Measurements from ENCODE around the gene RTEL1.

RTEL1 gene

DNA sequence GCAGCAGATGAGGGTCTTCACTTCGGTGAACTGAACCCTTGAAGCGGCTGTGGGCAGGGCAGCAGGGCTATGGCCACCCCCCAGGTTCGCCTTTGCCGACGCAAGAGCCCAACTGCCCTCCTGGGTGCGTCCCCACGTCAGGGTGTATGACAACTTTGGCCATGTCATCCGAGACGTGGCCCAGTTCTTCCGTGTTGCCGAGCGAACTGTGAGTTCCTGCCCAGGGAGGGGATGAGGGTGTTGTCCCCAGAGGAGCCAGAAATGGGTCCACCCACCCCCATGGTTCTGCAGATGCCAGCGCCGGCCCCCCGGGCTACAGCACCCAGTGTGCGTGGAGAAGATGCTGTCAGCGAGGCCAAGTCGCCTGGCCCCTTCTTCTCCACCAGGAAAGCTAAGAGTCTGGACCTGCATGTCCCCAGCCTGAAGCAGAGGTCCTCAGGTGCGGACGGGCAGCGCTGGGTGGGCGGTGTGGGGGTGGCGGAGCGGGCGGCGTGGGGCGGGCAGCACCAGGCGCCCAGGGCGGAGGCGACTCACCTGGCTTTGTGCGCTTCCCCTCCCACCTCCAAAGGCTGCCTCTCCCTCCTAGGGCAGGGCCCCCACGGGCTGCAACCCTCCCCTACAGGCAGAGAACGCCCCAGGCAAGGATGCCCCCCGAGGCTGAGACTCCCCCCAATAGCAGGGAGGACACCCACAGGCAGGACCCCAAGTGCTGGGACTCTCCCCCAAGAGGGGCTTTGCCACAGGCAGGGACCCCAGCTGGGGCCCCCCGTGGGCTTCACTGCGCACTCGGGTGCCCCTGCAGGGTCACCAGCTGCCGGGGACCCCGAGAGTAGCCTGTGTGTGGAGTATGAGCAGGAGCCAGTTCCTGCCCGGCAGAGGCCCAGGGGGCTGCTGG, 32.1 kb downstream of the RTEL1 start:
- DNase-seq (ENCODE audit: low read depth) = no peak

DNA sequence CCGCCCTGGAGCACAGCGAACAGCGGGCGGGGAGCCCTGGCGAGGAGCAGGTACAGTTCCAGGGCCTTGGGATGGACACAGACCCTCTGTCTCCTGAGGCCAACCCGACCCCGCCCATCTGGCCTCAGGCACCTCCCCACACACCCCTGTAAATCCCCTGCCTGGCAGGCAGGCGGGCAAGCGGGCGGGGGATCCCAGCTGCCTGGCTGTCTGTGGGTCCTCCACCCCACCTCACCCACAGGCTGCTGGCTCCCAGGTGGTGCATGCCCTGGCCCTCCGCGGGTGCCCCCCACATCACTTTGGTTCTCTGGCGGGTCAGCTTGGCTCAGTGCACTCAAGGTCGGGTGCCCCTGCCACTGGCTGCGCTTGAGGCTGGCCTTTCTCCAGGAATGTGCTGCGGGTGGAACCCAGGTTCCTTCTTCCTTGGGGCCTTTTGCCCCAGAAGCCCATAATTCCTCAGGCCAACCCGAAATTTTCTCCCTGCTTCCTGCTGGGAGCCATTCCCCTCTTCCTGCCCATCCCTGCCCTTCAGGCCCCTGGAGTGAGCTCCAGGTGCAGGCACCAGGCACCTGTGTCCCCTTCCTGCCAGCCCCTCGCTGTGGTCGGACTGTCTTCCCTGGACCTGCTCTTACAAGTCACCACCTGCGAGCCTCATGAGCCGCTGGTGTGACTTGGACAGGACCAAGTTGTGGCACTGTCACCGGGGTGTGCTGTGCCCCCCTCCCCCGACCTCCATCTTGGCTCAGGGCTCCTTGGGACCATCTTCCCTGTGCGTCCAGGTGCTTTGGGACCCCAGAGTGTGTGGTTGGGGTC, 33.0 kb downstream of the RTEL1 start:
- DNase-seq (ENCODE audit: low read depth) = no peak

DNA sequence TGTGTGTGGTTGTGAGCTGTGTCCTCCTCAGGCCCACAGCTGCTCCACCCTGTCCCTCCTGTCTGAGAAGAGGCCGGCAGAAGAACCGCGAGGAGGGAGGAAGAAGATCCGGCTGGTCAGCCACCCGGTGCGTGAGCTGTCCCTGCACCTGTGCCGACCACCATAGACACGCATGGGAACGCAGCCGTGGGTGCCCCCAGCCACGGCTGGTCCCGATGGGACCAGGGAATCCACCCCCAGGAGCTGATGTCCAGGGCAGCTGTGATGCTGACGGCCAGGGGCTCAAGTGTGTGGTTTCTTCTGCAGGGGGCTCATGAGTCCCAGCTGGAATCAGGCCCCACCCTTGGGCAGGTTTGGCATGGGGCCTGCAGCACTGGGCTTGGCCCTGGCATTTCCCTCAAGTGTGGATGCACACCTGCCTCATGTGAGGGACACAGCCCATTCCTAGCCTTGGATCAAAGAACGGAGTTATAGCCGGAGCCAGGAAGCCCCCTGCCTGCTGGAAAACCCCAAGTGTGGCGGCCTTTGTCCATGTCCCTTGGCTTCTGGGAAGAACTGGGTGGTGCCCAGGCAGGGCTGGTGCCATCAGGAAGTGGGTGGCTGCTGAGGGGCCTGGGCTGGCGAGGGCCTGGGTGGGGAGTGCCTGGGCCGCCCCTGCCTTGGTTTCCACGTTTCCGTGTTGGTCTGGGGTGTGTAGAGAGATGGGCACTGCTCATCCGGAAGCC, 33.8 kb downstream of the RTEL1 start:
- DNase-seq (ENCODE audit: low read depth) = no peak

DNA sequence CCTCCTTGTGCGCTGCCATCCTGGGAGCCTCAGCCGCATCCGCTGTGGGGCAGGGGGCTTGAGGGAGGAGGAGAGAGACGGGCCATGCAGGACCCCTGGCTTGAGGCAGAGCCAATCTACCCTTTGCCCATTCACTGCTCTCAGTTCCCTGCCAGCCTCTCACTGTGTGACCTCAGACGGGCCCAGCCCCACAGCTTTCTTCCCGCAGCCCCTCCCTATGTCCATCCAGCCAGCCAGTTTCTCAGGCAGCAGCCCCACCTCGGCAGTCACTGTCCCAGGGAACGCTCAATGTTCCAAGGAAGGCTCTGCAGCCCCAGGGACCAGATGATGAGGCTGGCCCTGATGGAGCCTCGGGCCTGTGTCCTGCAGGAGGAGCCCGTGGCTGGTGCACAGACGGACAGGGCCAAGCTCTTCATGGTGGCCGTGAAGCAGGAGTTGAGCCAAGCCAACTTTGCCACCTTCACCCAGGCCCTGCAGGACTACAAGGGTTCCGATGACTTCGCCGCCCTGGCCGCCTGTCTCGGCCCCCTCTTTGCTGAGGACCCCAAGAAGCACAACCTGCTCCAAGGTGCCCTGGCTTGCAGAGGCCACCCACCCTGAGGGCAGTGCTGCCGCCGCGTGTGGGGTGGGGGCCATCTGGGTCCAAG, 34.4 kb downstream of the RTEL1 start:
- no peak for DNase-seq (ENCODE audit: low read depth)

DNA sequence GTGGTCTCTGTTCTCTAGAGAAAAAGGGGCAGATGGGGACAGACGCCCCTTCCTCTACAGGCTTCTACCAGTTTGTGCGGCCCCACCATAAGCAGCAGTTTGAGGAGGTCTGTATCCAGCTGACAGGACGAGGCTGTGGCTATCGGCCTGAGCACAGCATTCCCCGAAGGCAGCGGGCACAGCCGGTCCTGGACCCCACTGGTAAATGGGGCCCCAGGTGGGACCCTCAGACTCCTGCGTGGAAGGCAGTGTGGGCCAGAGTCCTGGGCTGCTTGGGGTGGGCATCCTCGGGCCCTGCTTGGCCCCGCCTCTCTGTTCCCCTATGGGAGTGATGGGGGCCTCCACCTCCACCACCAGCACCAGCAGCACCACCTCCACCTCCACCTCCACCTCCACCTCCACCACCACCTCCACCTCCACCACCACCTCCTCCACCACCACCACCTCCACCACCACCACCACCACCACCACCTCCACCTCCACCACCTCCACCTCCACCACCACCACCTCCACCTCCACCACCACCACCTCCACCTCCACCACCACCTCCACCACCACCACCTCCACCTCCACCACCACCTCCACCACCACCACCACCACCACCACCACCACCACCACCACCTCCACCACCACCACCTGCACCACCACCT, 35.1 kb downstream of the RTEL1 start:
- DNase-seq (ENCODE audit: low read depth) = no peak

DNA sequence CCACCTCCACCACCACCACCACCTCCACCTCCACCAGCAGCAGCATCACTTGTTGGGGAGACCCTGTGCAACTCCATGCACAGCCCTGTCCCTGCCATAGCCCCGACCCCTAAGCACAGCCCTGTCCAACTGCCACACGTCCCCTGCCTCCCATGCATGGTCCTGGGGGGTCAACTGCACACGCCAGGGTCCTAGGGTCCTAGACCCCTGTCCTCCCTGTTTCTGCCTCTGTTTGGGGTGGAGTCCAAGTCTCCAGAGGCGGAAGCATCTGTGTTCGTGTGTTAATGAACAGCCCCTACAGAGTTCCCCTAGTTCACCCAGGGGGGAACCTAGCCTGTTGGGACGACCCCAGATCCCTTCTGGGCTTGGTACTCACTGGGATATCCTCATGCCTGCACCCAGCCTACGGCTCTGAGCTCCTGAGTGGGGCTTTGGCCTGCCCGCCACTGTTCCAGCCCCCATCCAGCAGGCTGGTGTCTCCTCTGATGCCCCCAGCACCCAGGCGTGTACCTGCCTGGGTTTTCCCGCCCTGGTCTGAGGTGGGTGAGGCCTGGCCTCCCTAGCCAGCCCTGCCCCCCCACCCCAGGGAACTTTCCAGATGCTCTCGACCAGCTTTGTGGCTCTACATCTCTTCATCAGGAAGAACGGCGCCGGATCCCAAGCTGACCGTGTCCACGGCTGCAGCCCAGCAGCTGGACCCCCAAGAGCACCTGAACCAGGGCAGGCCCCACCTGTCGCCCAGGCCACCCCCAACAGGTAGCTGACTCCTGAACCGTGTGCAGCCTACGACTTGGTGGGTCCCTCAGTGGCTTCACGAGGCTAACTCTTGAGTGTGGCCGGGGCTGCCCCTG, 35.8 kb downstream of the RTEL1 start:
- DNase-seq (ENCODE audit: low read depth) = no peak

DNA sequence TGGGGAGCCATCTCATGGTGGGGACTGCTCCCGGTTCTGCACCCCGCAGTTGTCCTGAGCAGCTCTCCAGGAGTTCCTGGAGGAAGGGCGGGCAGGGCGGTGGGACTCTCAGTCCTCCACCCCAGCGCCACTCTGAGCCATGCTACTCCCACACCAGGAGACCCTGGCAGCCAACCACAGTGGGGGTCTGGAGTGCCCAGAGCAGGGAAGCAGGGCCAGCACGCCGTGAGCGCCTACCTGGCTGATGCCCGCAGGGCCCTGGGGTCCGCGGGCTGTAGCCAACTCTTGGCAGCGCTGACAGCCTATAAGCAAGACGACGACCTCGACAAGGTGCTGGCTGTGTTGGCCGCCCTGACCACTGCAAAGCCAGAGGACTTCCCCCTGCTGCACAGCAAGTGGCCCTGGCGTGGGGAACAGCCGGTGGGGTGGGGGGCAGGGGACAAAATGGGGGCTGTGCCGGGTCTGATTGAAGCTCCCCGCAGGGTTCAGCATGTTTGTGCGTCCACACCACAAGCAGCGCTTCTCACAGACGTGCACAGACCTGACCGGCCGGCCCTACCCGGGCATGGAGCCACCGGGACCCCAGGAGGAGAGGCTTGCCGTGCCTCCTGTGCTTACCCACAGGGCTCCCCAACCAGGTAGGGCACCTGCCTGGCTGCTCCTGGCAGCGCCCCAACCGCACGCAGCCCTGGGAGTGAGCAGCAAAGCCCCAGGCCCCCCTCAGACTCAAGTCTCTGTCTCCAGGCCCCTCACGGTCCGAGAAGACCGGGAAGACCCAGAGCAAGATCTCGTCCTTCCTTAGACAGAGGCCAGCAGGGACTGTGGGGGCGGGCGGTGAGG, 36.7 kb downstream of the RTEL1 start:
- no peak for DNase-seq (ENCODE audit: low read depth)

DNA sequence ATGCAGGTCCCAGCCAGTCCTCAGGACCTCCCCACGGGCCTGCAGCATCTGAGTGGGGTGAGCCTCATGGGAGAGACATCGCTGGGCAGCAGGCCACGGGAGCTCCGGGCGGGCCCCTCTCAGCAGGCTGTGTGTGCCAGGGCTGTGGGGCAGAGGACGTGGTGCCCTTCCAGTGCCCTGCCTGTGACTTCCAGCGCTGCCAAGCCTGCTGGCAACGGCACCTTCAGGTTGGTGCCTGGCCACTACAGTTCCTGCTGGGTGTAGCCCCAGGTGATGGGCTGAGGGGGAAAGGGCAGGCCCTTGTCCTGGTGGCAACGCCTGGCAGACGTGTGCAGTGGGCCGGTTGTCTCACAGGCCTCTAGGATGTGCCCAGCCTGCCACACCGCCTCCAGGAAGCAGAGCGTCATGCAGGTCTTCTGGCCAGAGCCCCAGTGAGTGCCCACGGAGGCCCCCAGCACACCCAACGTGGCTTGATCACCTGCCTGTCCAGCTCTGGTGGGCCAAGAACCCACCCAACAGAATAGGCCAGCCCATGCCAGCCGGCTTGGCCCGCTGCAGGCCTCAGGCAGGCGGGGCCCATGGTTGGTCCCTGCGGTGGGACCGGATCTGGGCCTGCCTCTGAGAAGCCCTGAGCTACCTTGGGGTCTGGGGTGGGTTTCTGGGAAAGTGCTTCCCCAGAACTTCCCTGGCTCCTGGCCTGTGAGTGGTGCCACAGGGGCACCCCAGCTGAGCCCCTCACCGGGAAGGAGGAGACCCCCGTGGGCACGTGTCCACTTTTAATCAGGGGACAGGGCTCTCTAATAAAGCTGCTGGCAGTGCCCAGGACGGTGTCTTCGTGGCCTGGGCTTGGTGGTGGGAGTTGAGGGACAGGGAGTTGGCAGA, 37.6 kb downstream of the RTEL1 start:
- no peak for DNase-seq (ENCODE audit: low read depth)

DNA sequence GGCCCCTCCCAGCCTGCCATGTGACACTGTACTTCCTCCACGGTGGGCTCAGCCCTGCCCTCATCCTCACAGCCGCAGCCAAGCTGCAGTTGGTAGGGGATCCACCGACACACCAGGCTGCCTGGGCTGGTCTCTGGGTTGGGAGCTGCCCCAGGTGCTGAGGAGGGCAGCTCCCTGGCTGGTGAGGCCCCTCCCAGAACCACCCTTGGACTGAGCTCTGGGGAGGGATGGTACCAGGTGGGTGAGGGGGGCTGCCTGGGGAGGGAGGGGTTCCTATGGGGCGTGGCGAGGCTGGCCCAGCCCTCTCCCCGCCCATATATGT, 38.2 kb downstream of the RTEL1 start:
- no peak for DNase-seq (ENCODE audit: low read depth)

DNA sequence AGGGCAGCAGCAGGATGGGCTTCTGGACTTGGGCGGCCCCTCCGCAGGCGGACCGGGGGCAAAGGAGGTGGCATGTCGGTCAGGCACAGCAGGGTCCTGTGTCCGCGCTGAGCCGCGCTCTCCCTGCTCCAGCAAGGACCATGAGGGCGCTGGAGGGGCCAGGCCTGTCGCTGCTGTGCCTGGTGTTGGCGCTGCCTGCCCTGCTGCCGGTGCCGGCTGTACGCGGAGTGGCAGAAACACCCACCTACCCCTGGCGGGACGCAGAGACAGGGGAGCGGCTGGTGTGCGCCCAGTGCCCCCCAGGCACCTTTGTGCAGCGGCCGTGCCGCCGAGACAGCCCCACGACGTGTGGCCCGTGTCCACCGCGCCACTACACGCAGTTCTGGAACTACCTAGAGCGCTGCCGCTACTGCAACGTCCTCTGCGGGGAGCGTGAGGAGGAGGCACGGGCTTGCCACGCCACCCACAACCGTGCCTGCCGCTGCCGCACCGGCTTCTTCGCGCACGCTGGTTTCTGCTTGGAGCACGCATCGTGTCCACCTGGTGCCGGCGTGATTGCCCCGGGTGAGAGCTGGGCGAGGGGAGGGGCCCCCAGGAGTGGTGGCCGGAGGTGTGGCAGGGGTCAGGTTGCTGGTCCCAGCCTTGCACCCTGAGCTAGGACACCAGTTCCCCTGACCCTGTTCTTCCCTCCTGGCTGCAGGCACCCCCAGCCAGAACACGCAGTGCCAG, 38.7 kb downstream of the RTEL1 start, which contains the start of gene TNFRSF6B:
TSS of gene TNFRSF6B (plus strand) at position 25 of the 729 bp plus-strand sequence. CDS start at position 141, 116 bp downstream.
- no peak for DNase-seq (ENCODE audit: low read depth)

DNA sequence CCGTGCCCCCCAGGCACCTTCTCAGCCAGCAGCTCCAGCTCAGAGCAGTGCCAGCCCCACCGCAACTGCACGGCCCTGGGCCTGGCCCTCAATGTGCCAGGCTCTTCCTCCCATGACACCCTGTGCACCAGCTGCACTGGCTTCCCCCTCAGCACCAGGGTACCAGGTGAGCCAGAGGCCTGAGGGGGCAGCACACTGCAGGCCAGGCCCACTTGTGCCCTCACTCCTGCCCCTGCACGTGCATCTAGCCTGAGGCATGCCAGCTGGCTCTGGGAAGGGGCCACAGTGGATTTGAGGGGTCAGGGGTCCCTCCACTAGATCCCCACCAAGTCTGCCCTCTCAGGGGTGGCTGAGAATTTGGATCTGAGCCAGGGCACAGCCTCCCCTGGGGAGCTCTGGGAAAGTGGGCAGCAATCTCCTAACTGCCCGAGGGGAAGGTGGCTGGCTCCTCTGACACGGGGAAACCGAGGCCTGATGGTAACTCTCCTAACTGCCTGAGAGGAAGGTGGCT, 39.3 kb downstream of the RTEL1 start:
- no peak for DNase-seq (ENCODE audit: low read depth)

DNA sequence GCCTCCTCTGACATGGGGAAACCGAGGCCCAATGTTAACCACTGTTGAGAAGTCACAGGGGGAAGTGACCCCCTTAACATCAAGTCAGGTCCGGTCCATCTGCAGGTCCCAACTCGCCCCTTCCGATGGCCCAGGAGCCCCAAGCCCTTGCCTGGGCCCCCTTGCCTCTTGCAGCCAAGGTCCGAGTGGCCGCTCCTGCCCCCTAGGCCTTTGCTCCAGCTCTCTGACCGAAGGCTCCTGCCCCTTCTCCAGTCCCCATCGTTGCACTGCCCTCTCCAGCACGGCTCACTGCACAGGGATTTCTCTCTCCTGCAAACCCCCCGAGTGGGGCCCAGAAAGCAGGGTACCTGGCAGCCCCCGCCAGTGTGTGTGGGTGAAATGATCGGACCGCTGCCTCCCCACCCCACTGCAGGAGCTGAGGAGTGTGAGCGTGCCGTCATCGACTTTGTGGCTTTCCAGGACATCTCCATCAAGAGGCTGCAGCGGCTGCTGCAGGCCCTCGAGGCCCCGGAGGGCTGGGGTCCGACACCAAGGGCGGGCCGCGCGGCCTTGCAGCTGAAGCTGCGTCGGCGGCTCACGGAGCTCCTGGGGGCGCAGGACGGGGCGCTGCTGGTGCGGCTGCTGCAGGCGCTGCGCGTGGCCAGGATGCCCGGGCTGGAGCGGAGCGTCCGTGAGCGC, 39.9 kb downstream of the RTEL1 start:
- DNase-seq (ENCODE audit: low read depth) = no peak

DNA sequence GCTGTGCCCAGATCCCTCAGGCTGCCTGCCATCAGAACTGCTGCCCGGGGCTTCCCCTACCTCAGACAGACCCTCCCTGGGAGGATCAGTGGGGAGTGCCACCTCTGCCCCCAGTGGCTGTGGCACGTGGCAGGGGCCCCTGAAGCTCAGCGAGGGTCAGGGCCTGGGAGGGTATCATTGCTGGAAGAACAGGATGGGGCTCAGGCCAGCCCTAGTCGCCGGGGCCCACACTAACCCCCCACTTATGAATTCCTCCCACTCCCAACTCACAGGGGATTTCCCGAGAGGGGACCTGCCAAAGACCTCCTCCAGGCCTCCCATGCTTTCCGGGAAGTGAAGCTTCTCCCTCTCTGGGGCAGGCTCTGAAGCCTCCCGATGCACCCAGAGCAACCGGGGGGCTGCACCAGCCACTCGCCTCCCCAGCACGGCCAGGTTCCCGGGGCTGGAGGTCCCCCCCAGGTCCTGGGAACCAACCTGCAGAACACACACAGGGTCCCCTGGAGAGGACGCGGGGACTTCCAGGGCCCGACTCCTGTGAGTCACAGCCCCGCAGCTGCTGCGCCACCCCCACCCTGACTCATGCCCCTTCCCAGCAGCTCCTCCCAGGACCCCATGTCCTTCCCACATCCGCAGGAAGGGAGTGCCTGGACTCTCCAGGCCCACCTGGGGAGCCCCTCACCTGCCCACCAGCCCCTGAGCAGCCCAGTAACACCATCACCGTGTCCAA, 40.8 kb downstream of the RTEL1 start:
- DNase-seq (ENCODE audit: low read depth) = peak; percentile 71

DNA sequence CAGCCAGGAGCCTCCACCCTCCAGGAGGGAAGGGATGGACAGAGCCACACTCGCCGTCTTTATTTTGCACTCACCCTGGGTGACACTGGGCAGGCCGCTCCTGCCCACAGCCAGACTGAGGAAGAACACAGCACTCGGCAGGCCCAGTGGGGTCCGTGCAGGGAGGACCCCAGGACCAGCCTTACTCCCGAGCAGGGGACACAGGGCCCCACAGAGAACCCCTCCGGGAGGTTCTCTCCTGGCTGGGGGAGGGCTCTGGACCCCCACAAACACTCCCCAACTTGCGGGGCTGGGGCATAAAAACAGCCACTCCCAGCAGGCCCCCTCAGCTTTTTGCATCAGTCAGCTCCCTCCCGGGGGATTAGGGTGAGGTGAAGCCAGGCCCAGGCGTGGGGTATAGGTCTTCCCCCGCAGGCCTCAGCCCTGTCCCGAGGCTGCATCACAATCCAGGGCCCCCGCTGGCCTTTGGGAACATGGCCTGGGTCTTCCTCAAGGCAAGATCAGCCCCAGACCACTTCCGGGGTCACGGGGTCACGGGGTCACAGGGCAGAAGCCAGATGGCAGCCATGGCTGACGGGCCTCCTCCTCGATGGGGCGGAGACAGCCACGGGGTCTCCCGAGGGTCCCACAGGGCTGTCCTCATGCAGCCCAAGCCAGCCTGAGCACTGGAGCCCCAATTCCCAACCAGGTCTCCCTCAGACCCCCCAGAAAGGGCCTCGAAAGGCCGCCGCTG, 41.5 kb downstream of the RTEL1 start:
- no peak for DNase-seq (ENCODE audit: low read depth)

DNA sequence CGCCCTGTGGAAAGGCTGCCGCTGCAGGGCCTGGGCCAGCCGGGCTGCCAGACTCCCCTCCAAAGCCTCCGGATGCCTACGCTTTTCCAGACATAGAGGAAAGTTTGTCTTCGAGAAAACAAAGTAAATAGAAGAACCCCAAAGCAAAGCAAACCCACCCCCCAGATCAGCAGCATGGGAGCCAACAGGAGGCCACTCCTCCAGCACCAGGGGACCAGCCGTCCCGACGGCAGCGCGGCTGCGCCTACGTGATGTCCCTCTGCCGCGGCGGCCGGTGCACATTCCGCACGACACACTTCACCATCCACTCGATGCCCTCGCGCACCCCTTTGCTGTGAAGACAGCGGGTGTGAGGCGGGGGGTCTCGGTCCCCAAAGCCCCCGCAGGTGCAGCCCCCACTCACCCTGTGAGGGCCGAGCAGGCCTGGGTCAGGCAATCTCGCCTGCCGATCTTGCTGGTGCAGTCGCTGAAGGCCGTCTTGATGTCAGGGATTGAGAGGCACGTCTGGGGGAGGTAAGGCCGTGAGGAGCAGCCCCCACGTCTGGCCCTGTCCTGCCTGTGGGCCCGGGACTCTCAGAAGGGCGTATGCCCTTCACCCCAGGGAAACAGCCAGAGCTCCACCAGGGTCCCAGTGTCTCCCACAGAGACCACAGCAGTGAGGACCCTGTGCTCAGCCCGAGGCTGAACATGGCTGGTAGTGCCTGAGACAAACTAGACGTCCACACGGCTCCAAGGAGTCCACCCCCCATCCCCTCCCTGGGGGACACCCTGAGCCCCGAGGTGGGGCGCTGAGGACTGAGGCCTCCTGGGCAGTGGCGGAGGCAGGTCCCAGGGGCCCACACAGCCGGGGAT, 42.3 kb downstream of the RTEL1 start:
- DNase-seq (ENCODE audit: low read depth) = no peak

All from fibroblast of the conjunctiva (primary cell).